SK-N-SH treated with all-trans-retinoic acid at 6 μM for 48 hours (cell line): ENCODE data around the gene PDCD4.

Experiments used
- ATAC-seq: fragments of 200-7000 bp; cut with Tn5 transposase; 3 replicates; pipeline ENCODE4 v1.9.1; 2020; ENCODE audit warnings: mild to moderate bottlenecking, moderate library complexity
- BACH2 ChIP-seq: fragments of 250-450 bp; sonication (Bioruptor Pico); IDR thresholded peaks from 2 replicates; pipeline ENCODE4 v1.9.0; 2021; ENCODE audit warnings: mild to moderate bottlenecking, borderline replicate concordance
- CSDC2 ChIP-seq: fragments of 250-450 bp; sonication (Bioruptor Pico); IDR thresholded peaks from 2 replicates; pipeline ENCODE4 v1.5.0; 2020; ENCODE audit warnings: mild to moderate bottlenecking, moderate library complexity
- GLIS3 ChIP-seq: fragments of 250-450 bp; sonication (Bioruptor Pico); IDR thresholded peaks from 2 replicates; pipeline ENCODE4 v1.5.0; 2020; ENCODE audit warnings: mild to moderate bottlenecking, moderate library complexity
- ISL1 ChIP-seq: fragments of 250-450 bp; sonication (Bioruptor Pico); IDR thresholded peaks from 2 replicates; pipeline ENCODE4 v2.1.2; 2022; ENCODE audit warnings: mild to moderate bottlenecking, moderate library complexity
- RARB ChIP-seq: fragments of 250-450 bp; sonication (Bioruptor Pico); IDR thresholded peaks from 2 replicates; pipeline ENCODE4 v1.8.0; 2021; ENCODE audit warnings: mild to moderate bottlenecking, moderate library complexity
- SNAI2 ChIP-seq: fragments of 250-450 bp; sonication (Bioruptor Pico); IDR thresholded peaks from 2 replicates; pipeline ENCODE4 v1.5.0; 2020; ENCODE audit warnings: mild to moderate bottlenecking, moderate library complexity
- TOX ChIP-seq: fragments of 250-450 bp; sonication (Bioruptor Pico); IDR thresholded peaks from 2 replicates; pipeline ENCODE4 v1.8.0; 2021; ENCODE audit warnings: mild to moderate bottlenecking, moderate library complexity, borderline replicate concordance
- ZFP3 ChIP-seq: fragments of 250-450 bp; sonication (Bioruptor Pico); IDR thresholded peaks from 2 replicates; pipeline ENCODE4 v1.5.0; 2020; ENCODE audit warnings: mild to moderate bottlenecking, moderate library complexity
- ZFP30 ChIP-seq: fragments of 450-650 bp; formaldehyde crosslinking; IDR thresholded peaks from 2 replicates; pipeline ENCODE4 v1.5.0; 2022; ENCODE audit warnings: mild to moderate bottlenecking, moderate library complexity
- ZNF8 ChIP-seq: fragments of 450-650 bp; formaldehyde crosslinking; IDR thresholded peaks from 2 replicates; pipeline ENCODE4 v1.5.0; 2020; ENCODE audit warnings: mild to moderate bottlenecking, moderate library complexity
- TF ChIP-seq, protein P1 (sequence below): fragments of 250-450 bp; sonication (Bioruptor Pico); IDR thresholded peaks from 2 replicates; pipeline ENCODE4 v1.8.0; 2020; ENCODE audit warnings: mild to moderate bottlenecking, moderate library complexity, borderline replicate concordance
- TF ChIP-seq, protein P2 (sequence below): fragments of 250-450 bp; sonication (Bioruptor Pico); IDR thresholded peaks from 2 replicates; pipeline ENCODE4 v1.5.1; 2021; ENCODE audit warnings: mild to moderate bottlenecking, moderate library complexity
- TF ChIP-seq, protein P3 (sequence below): fragments of 250-450 bp; sonication (Bioruptor Pico); IDR thresholded peaks from 2 replicates; pipeline ENCODE4 v1.5.1; 2020; ENCODE audit warnings: low read depth, mild to moderate bottlenecking, moderate library complexity
- TF ChIP-seq, protein P4 (sequence below): fragments of 250-450 bp; sonication (Bioruptor Pico); IDR thresholded peaks from 2 replicates; pipeline ENCODE4 v1.8.0; 2021; ENCODE audit warnings: low read depth, mild to moderate bottlenecking, moderate library complexity, borderline replicate concordance

The PDCD4 gene

DNA sequence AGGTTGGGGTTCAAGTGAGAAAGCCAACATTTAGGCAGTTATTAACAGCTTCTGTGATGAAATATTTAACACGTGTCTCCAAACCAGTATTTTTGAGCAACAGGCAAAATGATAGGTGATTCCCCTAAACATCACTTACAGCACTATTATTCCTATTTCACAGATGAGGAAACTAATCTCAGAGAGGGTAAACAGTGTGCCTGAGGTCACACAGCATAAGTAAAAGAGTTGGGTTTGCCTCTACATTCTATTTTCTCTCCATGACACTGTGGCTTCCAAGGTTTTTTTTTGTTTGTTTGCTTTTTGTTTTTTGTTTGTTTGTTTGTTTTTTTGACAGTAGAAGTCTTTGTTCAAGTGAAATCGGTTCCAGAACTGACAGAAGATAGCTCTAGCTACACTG is 43.2 kb upstream of the PDCD4 start (continued):
- TF ChIP-seq, protein P1, sequence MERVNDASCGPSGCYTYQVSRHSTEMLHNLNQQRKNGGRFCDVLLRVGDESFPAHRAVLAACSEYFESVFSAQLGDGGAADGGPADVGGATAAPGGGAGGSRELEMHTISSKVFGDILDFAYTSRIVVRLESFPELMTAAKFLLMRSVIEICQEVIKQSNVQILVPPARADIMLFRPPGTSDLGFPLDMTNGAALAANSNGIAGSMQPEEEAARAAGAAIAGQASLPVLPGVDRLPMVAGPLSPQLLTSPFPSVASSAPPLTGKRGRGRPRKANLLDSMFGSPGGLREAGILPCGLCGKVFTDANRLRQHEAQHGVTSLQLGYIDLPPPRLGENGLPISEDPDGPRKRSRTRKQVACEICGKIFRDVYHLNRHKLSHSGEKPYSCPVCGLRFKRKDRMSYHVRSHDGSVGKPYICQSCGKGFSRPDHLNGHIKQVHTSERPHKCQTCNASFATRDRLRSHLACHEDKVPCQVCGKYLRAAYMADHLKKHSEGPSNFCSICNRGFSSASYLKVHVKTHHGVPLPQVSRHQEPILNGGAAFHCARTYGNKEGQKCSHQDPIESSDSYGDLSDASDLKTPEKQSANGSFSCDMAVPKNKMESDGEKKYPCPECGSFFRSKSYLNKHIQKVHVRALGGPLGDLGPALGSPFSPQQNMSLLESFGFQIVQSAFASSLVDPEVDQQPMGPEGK, result no peak
- TF ChIP-seq ISL1 (no peak), CSDC2 (CRISPR knock-in tag) (no peak), BACH2 (no peak)
- TF ChIP-seq, protein P2, sequence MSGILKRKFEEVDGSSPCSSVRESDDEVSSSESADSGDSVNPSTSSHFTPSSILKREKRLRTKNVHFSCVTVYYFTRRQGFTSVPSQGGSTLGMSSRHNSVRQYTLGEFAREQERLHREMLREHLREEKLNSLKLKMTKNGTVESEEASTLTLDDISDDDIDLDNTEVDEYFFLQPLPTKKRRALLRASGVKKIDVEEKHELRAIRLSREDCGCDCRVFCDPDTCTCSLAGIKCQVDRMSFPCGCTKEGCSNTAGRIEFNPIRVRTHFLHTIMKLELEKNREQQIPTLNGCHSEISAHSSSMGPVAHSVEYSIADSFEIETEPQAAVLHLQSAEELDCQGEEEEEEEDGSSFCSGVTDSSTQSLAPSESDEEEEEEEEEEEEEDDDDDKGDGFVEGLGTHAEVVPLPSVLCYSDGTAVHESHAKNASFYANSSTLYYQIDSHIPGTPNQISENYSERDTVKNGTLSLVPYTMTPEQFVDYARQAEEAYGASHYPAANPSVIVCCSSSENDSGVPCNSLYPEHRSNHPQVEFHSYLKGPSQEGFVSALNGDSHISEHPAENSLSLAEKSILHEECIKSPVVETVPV (CRISPR knock-in tag), result no peak
- TF ChIP-seq, protein P3, sequence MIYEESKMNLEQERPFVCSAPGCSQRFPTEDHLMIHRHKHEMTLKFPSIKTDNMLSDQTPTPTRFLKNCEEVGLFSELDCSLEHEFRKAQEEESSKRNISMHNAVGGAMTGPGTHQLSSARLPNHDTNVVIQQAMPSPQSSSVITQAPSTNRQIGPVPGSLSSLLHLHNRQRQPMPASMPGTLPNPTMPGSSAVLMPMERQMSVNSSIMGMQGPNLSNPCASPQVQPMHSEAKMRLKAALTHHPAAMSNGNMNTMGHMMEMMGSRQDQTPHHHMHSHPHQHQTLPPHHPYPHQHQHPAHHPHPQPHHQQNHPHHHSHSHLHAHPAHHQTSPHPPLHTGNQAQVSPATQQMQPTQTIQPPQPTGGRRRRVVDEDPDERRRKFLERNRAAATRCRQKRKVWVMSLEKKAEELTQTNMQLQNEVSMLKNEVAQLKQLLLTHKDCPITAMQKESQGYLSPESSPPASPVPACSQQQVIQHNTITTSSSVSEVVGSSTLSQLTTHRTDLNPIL (CRISPR knock-in tag), result no peak

DNA sequence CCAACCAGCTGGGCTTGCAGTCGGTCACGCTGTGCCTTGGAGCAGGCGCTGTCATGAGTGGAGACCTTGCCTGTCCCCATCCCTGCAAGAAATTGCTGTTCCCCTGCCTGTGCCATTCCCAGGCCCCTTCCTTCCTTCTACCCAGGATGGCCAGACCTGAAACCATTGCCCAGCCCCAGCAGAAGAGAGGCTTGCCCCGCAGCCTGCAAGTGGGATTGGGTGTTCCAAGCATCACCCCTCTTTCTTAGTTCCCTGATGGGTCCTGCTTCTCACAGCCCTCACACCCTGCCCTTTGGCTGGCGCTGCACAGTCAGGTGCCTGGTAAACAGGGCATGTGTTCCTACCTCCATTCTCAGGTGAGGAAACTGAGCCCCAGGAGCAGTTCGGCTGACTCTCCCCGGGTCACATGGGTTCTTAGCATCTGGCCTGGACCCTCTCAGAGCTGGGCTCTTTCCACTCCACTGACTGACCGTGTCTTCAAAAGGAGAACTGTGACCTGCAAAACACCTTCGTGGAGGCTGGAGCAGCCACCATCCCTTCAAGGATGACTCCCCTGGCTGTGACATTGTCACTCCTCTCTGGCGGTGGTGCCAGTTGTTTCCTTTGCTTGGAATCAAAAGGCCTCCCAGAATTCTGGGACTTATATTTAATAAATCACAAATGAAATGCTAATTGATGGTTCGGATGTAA is 41.9 kb upstream of the PDCD4 start:
- TF ChIP-seq ZFP3 (CRISPR knock-in tag) (no peak), BACH2 (no peak), SNAI2 (CRISPR knock-in tag) (no peak), ZNF8 (CRISPR knock-in tag) (no peak), ISL1 (no peak), ZFP30 (CRISPR knock-in tag) (no peak), RARB (no peak), GLIS3 (CRISPR knock-in tag) (no peak)
- TF ChIP-seq, protein P4, sequence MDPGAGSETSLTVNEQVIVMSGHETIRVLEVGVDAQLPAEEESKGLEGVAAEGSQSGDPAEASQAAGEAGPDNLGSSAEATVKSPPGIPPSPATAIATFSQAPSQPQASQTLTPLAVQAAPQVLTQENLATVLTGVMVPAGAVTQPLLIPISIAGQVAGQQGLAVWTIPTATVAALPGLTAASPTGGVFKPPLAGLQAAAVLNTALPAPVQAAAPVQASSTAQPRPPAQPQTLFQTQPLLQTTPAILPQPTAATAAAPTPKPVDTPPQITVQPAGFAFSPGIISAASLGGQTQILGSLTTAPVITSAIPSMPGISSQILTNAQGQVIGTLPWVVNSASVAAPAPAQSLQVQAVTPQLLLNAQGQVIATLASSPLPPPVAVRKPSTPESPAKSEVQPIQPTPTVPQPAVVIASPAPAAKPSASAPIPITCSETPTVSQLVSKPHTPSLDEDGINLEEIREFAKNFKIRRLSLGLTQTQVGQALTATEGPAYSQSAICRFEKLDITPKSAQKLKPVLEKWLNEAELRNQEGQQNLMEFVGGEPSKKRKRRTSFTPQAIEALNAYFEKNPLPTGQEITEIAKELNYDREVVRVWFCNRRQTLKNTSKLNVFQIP, result no peak
- TF ChIP-seq, protein P2 (CRISPR knock-in tag), result no peak
- ATAC-seq, result no peak

DNA sequence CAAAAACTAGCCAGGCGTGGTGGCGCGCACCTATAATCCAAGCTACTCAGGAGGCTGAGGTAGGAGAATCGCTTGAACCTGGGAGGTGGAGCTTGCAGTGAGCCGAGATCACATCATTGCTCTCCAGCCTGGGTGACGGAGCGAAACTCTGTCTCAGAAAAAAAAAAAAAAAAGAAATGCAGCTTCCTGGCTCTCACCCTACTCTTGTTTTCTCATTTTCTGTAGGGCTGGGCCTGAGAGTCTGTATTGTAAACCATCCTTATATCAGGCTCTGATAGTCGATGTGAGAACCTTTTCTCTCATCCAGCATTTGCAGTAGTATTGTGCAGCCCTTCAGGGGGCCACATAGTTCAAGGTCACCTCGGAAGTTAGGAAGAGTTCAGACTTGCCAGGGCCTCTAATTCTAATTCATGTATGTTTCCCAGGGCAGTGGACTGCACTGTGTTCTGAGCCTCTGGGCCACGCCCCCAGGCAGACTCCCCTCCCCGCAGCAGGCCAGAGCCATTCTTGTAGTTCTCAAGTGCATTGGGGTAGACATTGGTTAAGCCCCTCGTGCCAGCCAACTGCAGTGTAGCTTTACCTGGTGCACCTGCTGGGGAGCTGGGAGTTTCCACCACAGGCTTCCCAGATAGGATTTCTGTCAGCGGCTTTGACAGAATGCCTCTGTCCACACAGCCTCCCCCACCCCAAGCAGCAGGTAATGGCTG is 38.3 kb upstream of the PDCD4 start:
- TF ChIP-seq BACH2, result no peak
- no peak for ATAC-seq

DNA sequence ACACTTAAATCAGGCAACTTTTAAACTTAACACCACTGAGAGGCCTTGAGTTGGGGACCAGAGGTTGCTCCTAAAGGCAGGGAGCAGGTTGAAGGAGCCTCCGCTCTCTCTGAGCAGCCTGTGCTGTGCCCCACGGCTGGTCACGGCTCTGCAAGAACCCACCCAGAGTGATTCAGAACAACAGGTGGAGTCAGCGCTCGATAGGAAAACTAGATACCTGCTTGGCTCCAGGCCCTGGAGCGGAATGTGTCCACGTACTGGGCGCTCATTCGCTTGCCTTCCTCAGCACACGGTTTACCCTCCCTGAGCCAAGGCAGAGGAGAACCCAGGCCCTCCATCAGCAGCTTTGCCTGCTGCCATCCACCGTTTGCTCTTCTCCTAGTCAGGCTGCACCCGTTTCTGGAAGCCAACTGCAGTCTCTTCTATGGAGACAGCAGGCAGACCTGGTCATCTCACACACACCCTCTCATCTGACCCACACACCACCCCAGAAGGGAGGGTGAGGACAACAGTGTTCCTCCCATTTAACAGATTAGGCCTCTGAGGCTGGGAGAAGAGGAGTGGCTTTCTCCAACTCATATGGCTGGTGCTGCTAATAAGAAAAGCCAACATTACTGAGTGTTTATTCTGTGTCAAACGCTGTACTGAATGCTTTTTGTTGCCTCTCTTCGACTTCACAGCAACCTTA is 37.6 kb upstream of the PDCD4 start:
- no peak for ATAC-seq
- TF ChIP-seq TOX (CRISPR knock-in tag), result no peak
- TF ChIP-seq, protein P4, result no peak
